ENCODE data around the gene ZHX3. TPM values are rescaled to one million over a fixed set of nuclear protein-coding genes. Genes with fewer than 3 reads are reported as not detected.

The ZHX3 gene
- total RNA-seq, 1 donor from 2014 or later: 8.2 TPM

- no peaks in the 10 kb centered on the region for H3K9me3 Mint-ChIP-seq
- no peak overlapping the region for H3K4me3 Mint-ChIP-seq (ENCODE audit: low read depth)
- peaks cover 9% of the 10 kb centered on the region for H3K4me1 Mint-ChIP-seq (ENCODE audit: low read depth)
- H3K27ac Mint-ChIP-seq: no peak overlapping the region
- intact Hi-C loops (cut with micrococcal nuclease): no loop called here
- no peak for DNase-seq (ENCODE audit: low spot score)
- no peaks in the 10 kb centered on the region for H3K27me3 Mint-ChIP-seq (ENCODE audit: low read depth)
- no peaks in the 10 kb centered on the region for H3K36me3 Mint-ChIP-seq (ENCODE audit: low read depth)
Measured at GRCh38 chr20:41225091-41225490, 92.4 kb downstream of the ZHX3 start.

GRCh38 chr20:41224281-41224680 lies 93.2 kb downstream of the ZHX3 start:
- Mint-ChIP-seq H3K36me3 (ENCODE audit: low read depth) (no peaks in the 10 kb centered on the region), H3K27ac (no peak overlapping the region), H3K9me3 (no peaks in the 10 kb centered on the region), H3K4me3 (ENCODE audit: low read depth) (no peak overlapping the region), H3K4me1 (ENCODE audit: low read depth) (peaks cover 9% of the 10 kb centered on the region), H3K27me3 (ENCODE audit: low read depth) (no peaks in the 10 kb centered on the region)
- intact Hi-C loops (cut with micrococcal nuclease): no loop called here
- no peak for DNase-seq (ENCODE audit: low spot score)

GRCh38 chr20:41223112-41223511 lies 94.4 kb downstream of the ZHX3 start:
- H3K9me3 Mint-ChIP-seq: no peaks in the 10 kb centered on the region
- peaks cover 1% of the 10 kb centered on the region for H3K4me1 Mint-ChIP-seq (ENCODE audit: low read depth)
- H3K27me3 Mint-ChIP-seq (ENCODE audit: low read depth): no peaks in the 10 kb centered on the region
- DNase-seq (ENCODE audit: low spot score): no peak
- no peak overlapping the region for H3K4me3 Mint-ChIP-seq (ENCODE audit: low read depth)
- H3K36me3 Mint-ChIP-seq (ENCODE audit: low read depth): no peaks in the 10 kb centered on the region
- intact Hi-C loops (cut with micrococcal nuclease): no loop called here
- no peak overlapping the region for H3K27ac Mint-ChIP-seq

- intact Hi-C loops (cut with micrococcal nuclease): no loop called here
- Mint-ChIP-seq H3K27me3 (ENCODE audit: low read depth) (no peaks in the 10 kb centered on the region), H3K4me3 (ENCODE audit: low read depth) (no peak overlapping the region), H3K4me1 (ENCODE audit: low read depth) (no peaks in the 10 kb centered on the region), H3K36me3 (ENCODE audit: low read depth) (no peaks in the 10 kb centered on the region), H3K9me3 (no peaks in the 10 kb centered on the region), H3K27ac (no peak overlapping the region)
- no peak for DNase-seq (ENCODE audit: low spot score)
Measured at GRCh38 chr20:41222703-41223102, 94.8 kb downstream of the ZHX3 start.

- intact Hi-C loops (cut with micrococcal nuclease): no loop called here
- Mint-ChIP-seq H3K27me3 (ENCODE audit: low read depth) (peaks cover 3% of the 10 kb centered on the region), H3K4me1 (ENCODE audit: low read depth) (no peaks in the 10 kb centered on the region), H3K9me3 (no peaks in the 10 kb centered on the region), H3K27ac (no peak overlapping the region), H3K36me3 (ENCODE audit: low read depth) (no peaks in the 10 kb centered on the region), H3K4me3 (ENCODE audit: low read depth) (no peak overlapping the region)
- no peak for DNase-seq (ENCODE audit: low spot score)
Measured at GRCh38 chr20:41222296-41222695, 95.2 kb downstream of the ZHX3 start.

- intact Hi-C loops (cut with micrococcal nuclease): no loop called here
- Mint-ChIP-seq H3K27ac (no peak overlapping the region), H3K4me3 (ENCODE audit: low read depth) (no peak overlapping the region), H3K36me3 (ENCODE audit: low read depth) (no peaks in the 10 kb centered on the region), H3K9me3 (no peaks in the 10 kb centered on the region), H3K4me1 (ENCODE audit: low read depth) (no peaks in the 10 kb centered on the region), H3K27me3 (ENCODE audit: low read depth) (peaks cover 3% of the 10 kb centered on the region)
- no peak for DNase-seq (ENCODE audit: low spot score)
Measured at GRCh38 chr20:41221614-41222218, 95.8 kb downstream of the ZHX3 start.

- Mint-ChIP-seq H3K27ac (no peak overlapping the region), H3K9me3 (no peaks in the 10 kb centered on the region), H3K4me1 (ENCODE audit: low read depth) (no peaks in the 10 kb centered on the region), H3K4me3 (ENCODE audit: low read depth) (no peak overlapping the region), H3K27me3 (ENCODE audit: low read depth) (peaks cover 3% of the 10 kb centered on the region), H3K36me3 (ENCODE audit: low read depth) (no peaks in the 10 kb centered on the region)
- no peak for DNase-seq (ENCODE audit: low spot score)
- intact Hi-C loops (cut with micrococcal nuclease): no loop called here
Measured at GRCh38 chr20:41219824-41220223, 97.7 kb downstream of the ZHX3 start.

GRCh38 chr20:41218466-41218865 lies 99.1 kb downstream of the ZHX3 start:
- DNase-seq (ENCODE audit: low spot score): no peak
- H3K9me3 Mint-ChIP-seq: no peaks in the 10 kb centered on the region
- no peak overlapping the region for H3K4me3 Mint-ChIP-seq (ENCODE audit: low read depth)
- peaks cover 3% of the 10 kb centered on the region for H3K27me3 Mint-ChIP-seq (ENCODE audit: low read depth)
- no peaks in the 10 kb centered on the region for H3K4me1 Mint-ChIP-seq (ENCODE audit: low read depth)
- no peaks in the 10 kb centered on the region for H3K36me3 Mint-ChIP-seq (ENCODE audit: low read depth)
- intact Hi-C loops (cut with micrococcal nuclease): no loop called here
- no peak overlapping the region for H3K27ac Mint-ChIP-seq

GRCh38 chr20:41217422-41217821 lies 100.1 kb downstream of the ZHX3 start:
- Mint-ChIP-seq H3K36me3 (ENCODE audit: low read depth) (no peaks in the 10 kb centered on the region), H3K9me3 (no peaks in the 10 kb centered on the region), H3K4me1 (ENCODE audit: low read depth) (no peaks in the 10 kb centered on the region), H3K27me3 (ENCODE audit: low read depth) (peaks cover 3% of the 10 kb centered on the region), H3K27ac (no peak overlapping the region), H3K4me3 (ENCODE audit: low read depth) (no peak overlapping the region)
- intact Hi-C loops (cut with micrococcal nuclease): no loop called here
- DNase-seq (ENCODE audit: low spot score): no peak

- Mint-ChIP-seq H3K4me1 (ENCODE audit: low read depth) (no peaks in the 10 kb centered on the region), H3K27ac (no peak overlapping the region), H3K27me3 (ENCODE audit: low read depth) (peaks cover 3% of the 10 kb centered on the region), H3K9me3 (no peaks in the 10 kb centered on the region), H3K4me3 (ENCODE audit: low read depth) (no peak overlapping the region), H3K36me3 (ENCODE audit: low read depth) (no peaks in the 10 kb centered on the region)
- DNase-seq (ENCODE audit: low spot score): no peak
- intact Hi-C loops (cut with micrococcal nuclease): no loop called here
Measured at GRCh38 chr20:41214666-41215065, 102.9 kb downstream of the ZHX3 start.

- Mint-ChIP-seq H3K36me3 (ENCODE audit: low read depth) (no peaks in the 10 kb centered on the region), H3K4me3 (ENCODE audit: low read depth) (no peak overlapping the region), H3K27me3 (ENCODE audit: low read depth) (peaks cover 5% of the 10 kb centered on the region), H3K27ac (no peak overlapping the region), H3K9me3 (no peaks in the 10 kb centered on the region), H3K4me1 (ENCODE audit: low read depth) (no peaks in the 10 kb centered on the region)
- intact Hi-C loops (cut with micrococcal nuclease): no loop called here
- no peak for DNase-seq (ENCODE audit: low spot score)
Measured at GRCh38 chr20:41214202-41214601, 103.3 kb downstream of the ZHX3 start.

- Mint-ChIP-seq H3K27me3 (ENCODE audit: low read depth) (peaks cover 6% of the 10 kb centered on the region), H3K27ac (no peak overlapping the region), H3K4me3 (ENCODE audit: low read depth) (no peak overlapping the region), H3K4me1 (ENCODE audit: low read depth) (no peaks in the 10 kb centered on the region), H3K9me3 (no peaks in the 10 kb centered on the region), H3K36me3 (ENCODE audit: low read depth) (no peaks in the 10 kb centered on the region)
- no peak for DNase-seq (ENCODE audit: low spot score)
- intact Hi-C loops (cut with micrococcal nuclease): no loop called here
Measured at GRCh38 chr20:41213150-41213820, 104.2 kb downstream of the ZHX3 start.

GRCh38 chr20:41205313-41205712 lies 112.2 kb downstream of the ZHX3 start:
- Mint-ChIP-seq H3K27ac (no peak overlapping the region), H3K9me3 (no peaks in the 10 kb centered on the region), H3K36me3 (ENCODE audit: low read depth) (peaks cover 3% of the 10 kb centered on the region), H3K4me1 (ENCODE audit: low read depth) (no peaks in the 10 kb centered on the region), H3K27me3 (ENCODE audit: low read depth) (peaks cover 8% of the 10 kb centered on the region), H3K4me3 (ENCODE audit: low read depth) (no peak overlapping the region)
- intact Hi-C loops (cut with micrococcal nuclease): no loop called here
- DNase-seq (ENCODE audit: low spot score): no peak

Data from activated T-helper 2 cell treated with anti-CD3 and anti-CD28 coated beads, Interferon-gamma antibody, Interleukin-2, Interleukin-4, amounts not matched to agents 10 μg/mL and 5 μg/mL and 100 μg/mL, durations not matched to agents 14 hours and 24 hours and 36 hours (primary cell).